ENCODE results near the gene CELSR3. TPM values are rescaled to one million over a fixed set of nuclear protein-coding genes. Genes with fewer than 3 reads are reported as not detected.

The CELSR3 gene
- total and polyA plus RNA-seq, 2 of the 4 experiments (the other 2 are of a cell fraction), result 0.18 to 0.63 TPM

DNA sequence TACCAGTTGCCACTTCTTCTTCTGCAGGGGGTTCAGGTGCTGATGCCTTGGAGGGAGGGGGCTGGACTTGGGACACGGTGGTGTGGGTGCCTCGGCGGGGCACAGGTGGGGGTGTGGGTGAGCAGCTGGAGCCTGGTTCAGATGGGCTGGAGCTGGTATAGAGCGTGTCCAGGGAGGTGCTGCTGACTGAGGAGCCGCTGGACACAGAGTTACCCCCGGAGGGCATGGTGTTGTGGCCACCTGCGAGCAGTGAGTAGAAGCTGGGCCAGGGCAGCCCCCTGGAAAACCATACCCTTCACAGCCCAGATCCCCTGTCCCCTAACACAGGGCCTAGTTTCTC is 18.8 kb upstream of the CELSR3 start:
- no peak for DNase-seq
- peaks cover 51% of the 10 kb centered on the region for H3K9me1 ChIP-seq (ENCODE audit: insufficient read depth, low read length)
- H2BK15ac ChIP-seq (ENCODE audit: low read depth, low read length), result no peak overlapping the region
- no peak overlapping the region for H3K27ac ChIP-seq (ENCODE audit: insufficient read depth, low read length)
- no peak overlapping the region for H2BK5ac ChIP-seq (ENCODE audit: low read depth, low read length, poor library complexity, severe bottlenecking)
- ChIA-PET CTCF (no interaction called here), POLR2A (ENCODE audit: unreplicated experiment) (no interaction called here)
- H2AFZ ChIP-seq (replicated peaks; ENCODE audit: low read length, poor library complexity), result no peak overlapping the region
- intact Hi-C loops (cut with micrococcal nuclease) (no loop called here), in situ Hi-C loops (cut with MboI; ENCODE audit: low sequenced_read_pairs) (no loop called here), dilution Hi-C loops (cut with HindIII; ENCODE audit: low sequenced_read_pairs, unreplicated experiment) (no loop called here)
- no peak overlapping the region for H4K8ac ChIP-seq (ENCODE audit: low read depth in 2 of 2, low read length in 2 of 2)
- no peak overlapping the region for H3K56ac ChIP-seq (ENCODE audit: extremely low read depth, insufficient read depth, low read length)
- H3K4me2 ChIP-seq (ENCODE audit: low read depth, low read length), result no peak overlapping the region
- H4K5ac ChIP-seq (ENCODE audit: low read depth, low read length), result no peak overlapping the region
- H4K91ac ChIP-seq (ENCODE audit: insufficient read depth, low read depth, low read length), result no peak overlapping the region
- H3K23ac ChIP-seq (ENCODE audit: low read depth, low read length), result no peak overlapping the region
- no peak overlapping the region for H2BK20ac ChIP-seq (ENCODE audit: low read depth, low read length)
- H4K20me1 ChIP-seq (ENCODE audit: insufficient read depth, low read length), result peaks cover 22% of the 10 kb centered on the region
- H2AK5ac ChIP-seq (ENCODE audit: low read depth, low read length), result no peak overlapping the region
- 100% methylated on average over 2 of the region's 7 CpGs; no CpG with 5 or more reads in 1 of the 2 experiments for WGBS, 2 experiments (ENCODE audit: extremely low coverage in 2 of 2, insufficient read length in 1 of 2)
- no peaks in the 10 kb centered on the region for H3K27me3 ChIP-seq (ENCODE audit: control insufficient read depth, insufficient read depth, low read length)
- H2BK120ac ChIP-seq (ENCODE audit: low read depth, low read length), result no peak overlapping the region
- TF ChIP-seq NFE2L2 (IDR thresholded peaks at IDR 0.05; ENCODE audit: low read depth, low read length) (no peak), RAD21 (IDR thresholded peaks at IDR 0.05; ENCODE audit: low read length) (no peak), POLR2A (IDR thresholded peaks at IDR 0.05; ENCODE audit: low read depth, low read length) (no peak), BHLHE40 (IDR thresholded peaks at IDR 0.05; ENCODE audit: low read depth, low read length) (no peak), SMC3 (IDR thresholded peaks at IDR 0.05; ENCODE audit: low read depth, low read length) (no peak), CEBPB (IDR thresholded peaks at IDR 0.05; ENCODE audit: low read depth, low read length) (no peak), MAFK (IDR thresholded peaks at IDR 0.05; ENCODE audit: low read depth, low read length) (no peak), CHD1 (IDR thresholded peaks at IDR 0.05; ENCODE audit: low read depth, low read length) (no peak), MXI1 (IDR thresholded peaks at IDR 0.05; ENCODE audit: borderline replicate concordance, low read depth, low read length) (no peak), MAZ (IDR thresholded peaks at IDR 0.05; ENCODE audit: borderline replicate concordance, low read depth, low read length) (no peak), RFX5 (IDR thresholded peaks at IDR 0.05; ENCODE audit: low read depth, low read length) (no peak), FOS (IDR thresholded peaks at IDR 0.05; ENCODE audit: low read depth, low read length) (no peak)
- TF ChIP-seq, protein P1, sequence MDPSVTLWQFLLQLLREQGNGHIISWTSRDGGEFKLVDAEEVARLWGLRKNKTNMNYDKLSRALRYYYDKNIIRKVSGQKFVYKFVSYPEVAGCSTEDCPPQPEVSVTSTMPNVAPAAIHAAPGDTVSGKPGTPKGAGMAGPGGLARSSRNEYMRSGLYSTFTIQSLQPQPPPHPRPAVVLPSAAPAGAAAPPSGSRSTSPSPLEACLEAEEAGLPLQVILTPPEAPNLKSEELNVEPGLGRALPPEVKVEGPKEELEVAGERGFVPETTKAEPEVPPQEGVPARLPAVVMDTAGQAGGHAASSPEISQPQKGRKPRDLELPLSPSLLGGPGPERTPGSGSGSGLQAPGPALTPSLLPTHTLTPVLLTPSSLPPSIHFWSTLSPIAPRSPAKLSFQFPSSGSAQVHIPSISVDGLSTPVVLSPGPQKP (IDR thresholded peaks at IDR 0.05; ENCODE audit: borderline replicate concordance, low read depth, low read length), result no peak
- TF ChIP-seq, protein P2, sequence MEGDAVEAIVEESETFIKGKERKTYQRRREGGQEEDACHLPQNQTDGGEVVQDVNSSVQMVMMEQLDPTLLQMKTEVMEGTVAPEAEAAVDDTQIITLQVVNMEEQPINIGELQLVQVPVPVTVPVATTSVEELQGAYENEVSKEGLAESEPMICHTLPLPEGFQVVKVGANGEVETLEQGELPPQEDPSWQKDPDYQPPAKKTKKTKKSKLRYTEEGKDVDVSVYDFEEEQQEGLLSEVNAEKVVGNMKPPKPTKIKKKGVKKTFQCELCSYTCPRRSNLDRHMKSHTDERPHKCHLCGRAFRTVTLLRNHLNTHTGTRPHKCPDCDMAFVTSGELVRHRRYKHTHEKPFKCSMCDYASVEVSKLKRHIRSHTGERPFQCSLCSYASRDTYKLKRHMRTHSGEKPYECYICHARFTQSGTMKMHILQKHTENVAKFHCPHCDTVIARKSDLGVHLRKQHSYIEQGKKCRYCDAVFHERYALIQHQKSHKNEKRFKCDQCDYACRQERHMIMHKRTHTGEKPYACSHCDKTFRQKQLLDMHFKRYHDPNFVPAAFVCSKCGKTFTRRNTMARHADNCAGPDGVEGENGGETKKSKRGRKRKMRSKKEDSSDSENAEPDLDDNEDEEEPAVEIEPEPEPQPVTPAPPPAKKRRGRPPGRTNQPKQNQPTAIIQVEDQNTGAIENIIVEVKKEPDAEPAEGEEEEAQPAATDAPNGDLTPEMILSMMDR (conservative IDR thresholded peaks at IDR 0.05; ENCODE audit: low read depth, low read length), result no peak
- TF ChIP-seq, protein P3, sequence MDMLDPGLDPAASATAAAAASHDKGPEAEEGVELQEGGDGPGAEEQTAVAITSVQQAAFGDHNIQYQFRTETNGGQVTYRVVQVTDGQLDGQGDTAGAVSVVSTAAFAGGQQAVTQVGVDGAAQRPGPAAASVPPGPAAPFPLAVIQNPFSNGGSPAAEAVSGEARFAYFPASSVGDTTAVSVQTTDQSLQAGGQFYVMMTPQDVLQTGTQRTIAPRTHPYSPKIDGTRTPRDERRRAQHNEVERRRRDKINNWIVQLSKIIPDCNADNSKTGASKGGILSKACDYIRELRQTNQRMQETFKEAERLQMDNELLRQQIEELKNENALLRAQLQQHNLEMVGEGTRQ (IDR thresholded peaks at IDR 0.05; ENCODE audit: low read depth, low read length), result no peak
- BruUV-seq (replicated peaks), result no TSS peak
- no peak overlapping the region for H3K9ac ChIP-seq (ENCODE audit: low read depth, low read length)
- H3K4me3 ChIP-seq (ENCODE audit: insufficient read depth, low read depth, low read length), result no peak overlapping the region
- H3K14ac ChIP-seq (replicated peaks; ENCODE audit: low read depth, low read length), result no peak overlapping the region
- H3K18ac ChIP-seq (ENCODE audit: low read depth, low read length), result no peak overlapping the region
- no peak overlapping the region for H2AK9ac ChIP-seq (replicated peaks; ENCODE audit: low read depth, low read length, poor library complexity)
- peaks cover 39% of the 10 kb centered on the region for H3K4me1 ChIP-seq (ENCODE audit: control insufficient read depth, insufficient read depth, low read length)
- H3K36me3 ChIP-seq (ENCODE audit: control insufficient read depth, insufficient read depth, low read length), result peaks cover 50% of the 10 kb centered on the region
- no peak overlapping the region for H3K4ac ChIP-seq (ENCODE audit: low read depth, low read length)
- peaks cover 21 to 72% of the 10 kb centered on the region in 2 experiments; a peak in 3 of 4 replicates for H3K79me1 ChIP-seq (ENCODE audit: low read depth in 1 of 2, low read length in 2 of 2)
- H3K9me3 ChIP-seq (ENCODE audit: control insufficient read depth, insufficient read depth, low read length), result no peaks in the 10 kb centered on the region
- no peak for ATAC-seq (ENCODE audit: low read depth)
